SK-N-SH treated with all-trans-retinoic acid at 6 μM for 48 hours (cell line): ENCODE results near the gene SPRED1.

ENCODE experiments used
- ISL1 ChIP-seq: fragments of 250-450 bp; sonication (Bioruptor Pico); IDR thresholded peaks from 2 replicates; pipeline ENCODE4 v2.1.2; 2022; ENCODE audit warnings: mild to moderate bottlenecking, moderate library complexity
- OSR1 ChIP-seq: fragments of 250-450 bp; sonication (Bioruptor Pico); IDR thresholded peaks from 2 replicates; pipeline ENCODE4 v1.8.0; 2022; ENCODE audit warnings: moderate library complexity, mild to moderate bottlenecking, inconsistent platforms
- PPARA ChIP-seq: fragments of 250-450 bp; sonication (Bioruptor Pico); IDR thresholded peaks from 2 replicates; pipeline ENCODE4 v1.5.0; 2020; ENCODE audit warnings: mild to moderate bottlenecking, borderline replicate concordance
- RARB ChIP-seq: fragments of 250-450 bp; sonication (Bioruptor Pico); IDR thresholded peaks from 2 replicates; pipeline ENCODE4 v1.8.0; 2021; ENCODE audit warnings: mild to moderate bottlenecking, moderate library complexity
- TOX ChIP-seq: fragments of 250-450 bp; sonication (Bioruptor Pico); IDR thresholded peaks from 2 replicates; pipeline ENCODE4 v1.8.0; 2021; ENCODE audit warnings: mild to moderate bottlenecking, moderate library complexity, borderline replicate concordance
- ZFP3 ChIP-seq: fragments of 250-450 bp; sonication (Bioruptor Pico); IDR thresholded peaks from 2 replicates; pipeline ENCODE4 v1.5.0; 2020; ENCODE audit warnings: mild to moderate bottlenecking, moderate library complexity
- TF ChIP-seq, protein P1 (sequence below): fragments of 250-450 bp; sonication (Bioruptor Pico); IDR thresholded peaks from 2 replicates; pipeline ENCODE4 v1.8.0; 2020; ENCODE audit warnings: mild to moderate bottlenecking, moderate library complexity, borderline replicate concordance

DNA sequence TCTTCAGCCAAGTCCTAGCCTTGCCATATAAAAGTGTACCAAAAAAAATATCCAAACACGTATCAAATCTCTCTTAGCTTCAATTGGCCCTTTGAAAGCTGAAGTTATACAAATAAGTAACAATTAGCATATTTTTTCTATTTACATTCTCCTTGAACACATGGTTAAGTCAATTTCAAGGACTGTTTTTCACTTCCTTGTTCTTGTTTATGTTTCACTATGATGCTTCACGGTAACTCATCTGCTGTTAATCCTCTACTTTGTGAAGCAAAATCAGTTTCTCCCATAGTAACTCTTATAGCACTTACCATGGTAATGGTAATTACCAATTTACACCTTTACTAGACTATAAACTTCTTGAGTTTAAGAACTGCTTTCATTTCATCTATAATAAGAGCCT, 10.6 kb upstream of the SPRED1 start:
- no peak for TF ChIP-seq ISL1 (CRISPR knock-in tag)
- no peak for TF ChIP-seq PPARA
- no peak for TF ChIP-seq TOX (CRISPR knock-in tag)
- TF ChIP-seq ZFP3 (CRISPR knock-in tag), result no peak
- no peak for TF ChIP-seq RARB (CRISPR knock-in tag)
- no peak for TF ChIP-seq OSR1 (CRISPR knock-in tag)
- TF ChIP-seq, protein P1, sequence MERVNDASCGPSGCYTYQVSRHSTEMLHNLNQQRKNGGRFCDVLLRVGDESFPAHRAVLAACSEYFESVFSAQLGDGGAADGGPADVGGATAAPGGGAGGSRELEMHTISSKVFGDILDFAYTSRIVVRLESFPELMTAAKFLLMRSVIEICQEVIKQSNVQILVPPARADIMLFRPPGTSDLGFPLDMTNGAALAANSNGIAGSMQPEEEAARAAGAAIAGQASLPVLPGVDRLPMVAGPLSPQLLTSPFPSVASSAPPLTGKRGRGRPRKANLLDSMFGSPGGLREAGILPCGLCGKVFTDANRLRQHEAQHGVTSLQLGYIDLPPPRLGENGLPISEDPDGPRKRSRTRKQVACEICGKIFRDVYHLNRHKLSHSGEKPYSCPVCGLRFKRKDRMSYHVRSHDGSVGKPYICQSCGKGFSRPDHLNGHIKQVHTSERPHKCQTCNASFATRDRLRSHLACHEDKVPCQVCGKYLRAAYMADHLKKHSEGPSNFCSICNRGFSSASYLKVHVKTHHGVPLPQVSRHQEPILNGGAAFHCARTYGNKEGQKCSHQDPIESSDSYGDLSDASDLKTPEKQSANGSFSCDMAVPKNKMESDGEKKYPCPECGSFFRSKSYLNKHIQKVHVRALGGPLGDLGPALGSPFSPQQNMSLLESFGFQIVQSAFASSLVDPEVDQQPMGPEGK, result no peak
